Pulmonary artery endothelial cell (primary cell): ENCODE measurements around the gene RHBG. TPM values are rescaled to one million over a fixed set of nuclear protein-coding genes. Genes with fewer than 3 reads are reported as not detected.

Source experiments
- DNase-seq: peaks from one replicate; pipeline ENCODE4 v3.0.0-alpha.2; 2011; ENCODE audit warnings: low read depth, low spot score
- total RNA-seq: library from RNA; depleted of rRNA; stranded (reverse); fragments of >200 nt; gene quantifications from 2 replicates; pipeline ENCODE4 v1.2.3, GENCODE V29; 2014

The RHBG gene
- total RNA-seq, 1 donor from 2014 or later = not detected

- DNase-seq = no peak
Observed at GRCh38 chr1:156406251-156406650, 37.2 kb downstream of the RHBG start.

- no peak for DNase-seq
Observed at GRCh38 chr1:156407344-156407743, 38.3 kb downstream of the RHBG start.

- DNase-seq = no peak
Observed at GRCh38 chr1:156407760-156408159, 38.7 kb downstream of the RHBG start.

GRCh38 chr1:156409439-156409838, 40.4 kb downstream of the RHBG start:
- DNase-seq = no peak

GRCh38 chr1:156410238-156410637, 41.2 kb downstream of the RHBG start:
- no peak for DNase-seq

- no peak for DNase-seq
Observed at GRCh38 chr1:156410740-156411139, 41.7 kb downstream of the RHBG start.

- DNase-seq = no peak
Observed at GRCh38 chr1:156412653-156413321, 43.8 kb downstream of the RHBG start.

GRCh38 chr1:156413391-156414246, 44.6 kb downstream of the RHBG start:
- no peak for DNase-seq

- no peak for DNase-seq
Observed at GRCh38 chr1:156414461-156415064, 45.6 kb downstream of the RHBG start.

- DNase-seq = no peak
Observed at GRCh38 chr1:156416993-156417392, 48.0 kb downstream of the RHBG start.

- DNase-seq = no peak
Observed at GRCh38 chr1:156417401-156418020, 48.5 kb downstream of the RHBG start.

- DNase-seq = no peak
Observed at GRCh38 chr1:156418416-156419070, 49.5 kb downstream of the RHBG start.

- DNase-seq = no peak
Observed at GRCh38 chr1:156419854-156420204, 50.8 kb downstream of the RHBG start.

GRCh38 chr1:156420205-156421061, 51.4 kb downstream of the RHBG start:
- DNase-seq = no peak

- peak; percentile 27 for DNase-seq
Observed at GRCh38 chr1:156421062-156421938, 52.3 kb downstream of the RHBG start.

GRCh38 chr1:156421939-156422601, 53.1 kb downstream of the RHBG start:
- DNase-seq = no peak

- no peak for DNase-seq
Observed at GRCh38 chr1:156422602-156423091, 53.6 kb downstream of the RHBG start.

- DNase-seq = no peak
Observed at GRCh38 chr1:156423422-156424352, 54.7 kb downstream of the RHBG start.
